ENCODE data around the gene PPP1R7. TPM values are rescaled to one million over a fixed set of nuclear protein-coding genes. Genes with fewer than 3 reads are reported as not detected.

PPP1R7 gene
- total and polyA plus RNA-seq, 9 of the 15 experiments (the other 6 are each of a cell fraction or from before 2014, with no cell fraction given): 37.5 to 75.0 (median 50.5) TPM

DNA sequence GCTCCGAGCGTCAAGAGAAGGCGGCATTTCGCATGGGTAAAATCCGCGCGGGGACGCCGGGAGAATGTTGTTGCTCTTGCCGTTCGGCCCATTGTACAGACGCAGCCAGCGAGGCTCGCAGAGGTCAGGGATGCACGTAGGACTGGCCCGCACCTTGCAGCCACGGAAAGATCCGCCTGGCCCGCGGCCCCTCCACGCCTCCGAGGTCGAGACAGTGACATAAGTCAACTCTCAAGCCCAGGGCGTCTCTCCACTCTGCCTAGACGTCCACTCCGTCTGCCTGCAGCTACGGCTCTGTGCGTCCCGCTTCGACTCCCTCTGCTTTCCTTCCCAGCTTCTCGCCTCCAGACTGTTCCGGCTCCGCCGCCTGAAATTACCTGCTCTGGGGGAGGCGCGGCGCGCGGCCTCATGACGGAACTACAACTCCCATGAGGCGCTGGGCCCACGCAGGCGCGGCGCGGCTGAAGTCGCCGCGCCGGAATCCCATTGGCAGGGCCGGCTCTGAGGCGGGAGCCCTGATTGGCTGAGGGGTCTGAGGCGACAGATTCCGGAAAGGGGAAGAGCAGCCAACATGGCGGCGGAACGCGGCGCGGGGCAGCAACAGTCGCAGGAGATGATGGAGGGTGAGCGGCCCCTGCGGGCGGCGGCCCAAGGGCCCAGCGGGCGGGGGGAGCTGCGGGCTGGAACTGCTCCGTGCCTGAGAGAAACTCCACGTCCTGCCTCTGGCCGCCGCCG is at the start of gene PPP1R7 (continued):
- TF ChIP-seq NFYB (IDR thresholded peaks at IDR 0.05; ENCODE audit: extremely low read depth, insufficient read length): peak; percentile 88
- no peak for TF ChIP-seq THRA (IDR thresholded peaks at IDR 0.05)
- peak; percentile 85 for TF ChIP-seq FOS (IDR thresholded peaks at IDR 0.05; ENCODE audit: extremely low read depth, insufficient read length)
- no peak for TF ChIP-seq SMARCC2 (IDR thresholded peaks at IDR 0.05; ENCODE audit: low read depth)
- TF ChIP-seq CREM (IDR thresholded peaks at IDR 0.05; ENCODE audit: low read depth): peak; percentile 77
- TF ChIP-seq KDM5B (IDR thresholded peaks at IDR 0.05; ENCODE audit: insufficient replicate concordance, low read depth, low read length): peak; percentile 60
- TF ChIP-seq SIX5 (IDR thresholded peaks at IDR 0.05; ENCODE audit: borderline replicate concordance in 1 of 2, insufficient read depth in 1 of 2, low read depth in 1 of 2, low read length in 2 of 2): peak; percentile 81 to 83
- TF ChIP-seq YY1 (IDR thresholded peaks at IDR 0.05; ENCODE audit: borderline replicate concordance in 1 of 3, control insufficient read depth in 1 of 3, extremely low read depth in 1 of 3, insufficient read depth in 3 of 3, insufficient read length in 1 of 3, insufficient replicate concordance in 2 of 3, low read depth in 1 of 3, low read length in 2 of 3): peak; percentile 85 to 95 (median 93)
- peak; percentile 77 for TF ChIP-seq RBBP5 (IDR thresholded peaks at IDR 0.05; ENCODE audit: borderline replicate concordance, insufficient read depth, low read length, poor library complexity, severe bottlenecking)
- TF ChIP-seq POLR2G (IDR thresholded peaks at IDR 0.05; ENCODE audit: low read depth, low read length): peak; percentile 89
- peak; percentile 95 for TF ChIP-seq HDAC2 (IDR thresholded peaks at IDR 0.05)
- TF ChIP-seq GATAD2B (IDR thresholded peaks at IDR 0.05; ENCODE audit: borderline replicate concordance): no peak
- TF ChIP-seq, protein P1, sequence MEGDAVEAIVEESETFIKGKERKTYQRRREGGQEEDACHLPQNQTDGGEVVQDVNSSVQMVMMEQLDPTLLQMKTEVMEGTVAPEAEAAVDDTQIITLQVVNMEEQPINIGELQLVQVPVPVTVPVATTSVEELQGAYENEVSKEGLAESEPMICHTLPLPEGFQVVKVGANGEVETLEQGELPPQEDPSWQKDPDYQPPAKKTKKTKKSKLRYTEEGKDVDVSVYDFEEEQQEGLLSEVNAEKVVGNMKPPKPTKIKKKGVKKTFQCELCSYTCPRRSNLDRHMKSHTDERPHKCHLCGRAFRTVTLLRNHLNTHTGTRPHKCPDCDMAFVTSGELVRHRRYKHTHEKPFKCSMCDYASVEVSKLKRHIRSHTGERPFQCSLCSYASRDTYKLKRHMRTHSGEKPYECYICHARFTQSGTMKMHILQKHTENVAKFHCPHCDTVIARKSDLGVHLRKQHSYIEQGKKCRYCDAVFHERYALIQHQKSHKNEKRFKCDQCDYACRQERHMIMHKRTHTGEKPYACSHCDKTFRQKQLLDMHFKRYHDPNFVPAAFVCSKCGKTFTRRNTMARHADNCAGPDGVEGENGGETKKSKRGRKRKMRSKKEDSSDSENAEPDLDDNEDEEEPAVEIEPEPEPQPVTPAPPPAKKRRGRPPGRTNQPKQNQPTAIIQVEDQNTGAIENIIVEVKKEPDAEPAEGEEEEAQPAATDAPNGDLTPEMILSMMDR (IDR thresholded peaks at IDR 0.05 in 2 of 3, conservative IDR thresholded peaks at IDR 0.05 in 1 of 3; ENCODE audit: insufficient read depth in 2 of 3, low read depth in 1 of 3, low read length in 3 of 3): peak in 2 of 3 experiments; percentile 12 to 17; a peak in 1 of 6 replicates
- 0 out of 2 replicates have a peak, but pooled peaks have one; percentile 36 for TF ChIP-seq RNF2 (IDR thresholded peaks at IDR 0.05)
- peak in 1 of 2 experiments; percentile 12 for TF ChIP-seq E2F6 (IDR thresholded peaks at IDR 0.05; ENCODE audit: borderline replicate concordance in 1 of 2, extremely low read depth in 1 of 2, insufficient read depth in 1 of 2, insufficient read length in 1 of 2, low read depth in 1 of 2, low read length in 1 of 2, poor library complexity in 1 of 2, severe bottlenecking in 1 of 2)
- TF ChIP-seq CCNT2 (IDR thresholded peaks at IDR 0.05; ENCODE audit: borderline replicate concordance, extremely low read depth, insufficient read length, low read depth, low read length): peak; percentile 43

Measured in K562 (cell line).